Central memory CD8-positive, alpha-beta T cell (primary cell): ENCODE measurements around the gene SORCS2.

Source experiments
- ATAC-seq: fragments of 150-1000 bp; cut with Tn5 transposase; replicated peaks from 2 replicates; pipeline ENCODE4 v1.10.0; 2022; ENCODE audit warnings: mild to moderate bottlenecking, moderate FRiP score, moderate number of reproducible peaks; ENCODE audit not compliant: poor library complexity, severe bottlenecking; ENCODE audit errors: extremely low read depth
- DNase-seq, 2 donors: peaks; one replicate each; pipeline ENCODE4 v3.0.0; 2021; ENCODE audit warnings: low spot score in 2 of 2
- H3K27ac Mint-ChIP-seq: one replicate; pipeline ENCODE4 v1.8.0; 2022; ENCODE audit warnings: low read depth, mild to moderate bottlenecking, moderate library complexity, mixed read lengths
- H3K27me3 Mint-ChIP-seq: one replicate; pipeline ENCODE4 v1.8.0; 2022; ENCODE audit warnings: mixed read lengths
- H3K36me3 Mint-ChIP-seq: one replicate; pipeline ENCODE4 v1.8.0; 2022; ENCODE audit warnings: mild to moderate bottlenecking, moderate library complexity, mixed read lengths; ENCODE audit not compliant: insufficient read depth
- H3K4me1 Mint-ChIP-seq: one replicate; pipeline ENCODE4 v1.8.0; 2022; ENCODE audit warnings: mixed read lengths
- H3K4me3 Mint-ChIP-seq: one replicate; pipeline ENCODE4 v1.8.0; 2022; ENCODE audit warnings: mild to moderate bottlenecking, moderate library complexity, mixed read lengths
- H3K9me3 Mint-ChIP-seq: one replicate; pipeline ENCODE4 v1.8.0; 2022; ENCODE audit warnings: mixed read lengths

The SORCS2 gene

DNA sequence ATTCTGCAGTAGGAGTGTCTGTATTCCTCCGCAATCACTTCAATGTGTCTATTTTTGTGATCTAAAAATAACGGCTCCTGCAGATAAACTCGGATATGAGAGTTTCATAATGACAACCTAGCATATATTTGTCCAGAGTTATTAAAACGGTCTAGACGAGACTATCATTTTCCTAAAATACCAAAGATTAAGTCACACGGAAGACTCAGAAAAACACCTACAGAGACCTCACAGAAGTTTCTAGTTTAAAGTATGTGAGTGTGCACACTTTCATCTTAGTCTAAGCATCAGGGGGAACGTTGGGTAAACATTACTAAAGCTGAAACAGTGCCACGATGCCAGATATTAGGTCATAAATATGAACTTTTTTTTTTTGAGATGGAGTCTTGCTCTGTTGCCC, 590.4 kb downstream of the SORCS2 start:
- H3K36me3 Mint-ChIP-seq = peaks cover 15% of the 10 kb centered on the region
- H3K4me3 Mint-ChIP-seq = no peak overlapping the region
- peaks cover 37% of the 10 kb centered on the region for H3K4me1 Mint-ChIP-seq
- ATAC-seq (no peak), DNase-seq (no peak)
- H3K27ac Mint-ChIP-seq = no peak overlapping the region
- H3K9me3 Mint-ChIP-seq = no peaks in the 10 kb centered on the region
- no peaks in the 10 kb centered on the region for H3K27me3 Mint-ChIP-seq

DNA sequence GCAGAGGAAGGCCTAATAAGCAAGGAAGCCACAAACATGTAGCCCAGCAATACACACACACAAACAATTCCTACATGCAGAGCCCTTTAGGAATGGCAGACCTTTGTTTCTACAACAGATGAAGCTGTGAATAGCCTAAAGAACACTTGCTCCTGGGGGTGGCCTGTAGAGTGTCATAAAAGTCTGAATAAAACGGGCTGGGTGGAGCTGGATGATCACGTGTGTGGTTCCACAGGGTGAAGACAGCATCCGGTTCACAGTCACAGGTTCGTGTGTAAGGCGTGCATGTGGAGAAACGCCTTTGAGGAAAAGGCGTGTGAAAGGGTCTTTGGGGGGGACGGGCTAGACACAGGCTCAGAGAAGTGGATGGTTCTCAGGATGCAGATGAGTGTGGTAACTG, 591.2 kb downstream of the SORCS2 start:
- peak overlapping the region; percentile 10 for H3K4me3 Mint-ChIP-seq
- H3K27ac Mint-ChIP-seq = peak overlapping the region; percentile 2

DNA sequence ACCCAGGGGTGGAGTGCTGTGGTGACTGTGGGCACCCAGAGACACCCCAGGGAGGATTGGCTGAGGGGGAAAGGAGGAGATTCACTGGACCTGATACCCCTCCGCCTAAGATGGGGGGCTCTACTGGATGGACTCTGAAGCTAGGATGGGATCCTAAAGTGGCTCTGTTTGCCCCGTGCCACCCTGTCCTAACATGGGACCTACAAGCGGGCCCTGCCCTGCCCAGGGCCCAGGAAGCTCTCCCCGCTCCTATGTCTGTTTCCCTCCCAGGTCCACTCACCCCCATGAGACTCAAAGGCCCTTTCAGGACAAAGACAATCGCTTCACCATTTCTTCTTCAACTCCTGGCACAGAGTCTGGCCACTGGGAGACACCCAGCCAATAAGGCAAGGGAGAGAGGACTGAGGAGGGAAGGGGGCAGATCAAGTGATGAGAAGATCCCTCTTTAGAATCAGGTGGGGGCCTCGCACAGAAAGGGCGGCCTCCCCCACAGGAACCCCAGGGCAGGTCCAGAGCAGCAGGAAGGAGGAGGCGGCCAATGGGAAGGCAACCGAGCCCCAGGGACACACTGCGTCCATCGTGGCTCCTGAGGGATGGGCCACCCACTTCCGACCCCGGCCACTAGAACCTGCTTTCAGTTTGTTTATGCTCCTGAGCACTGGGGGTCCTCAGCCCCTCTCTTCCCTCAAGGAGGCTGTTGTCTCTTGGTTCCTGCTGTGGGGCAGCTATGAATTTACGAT, 592.0 kb downstream of the SORCS2 start:
- Mint-ChIP-seq H3K36me3 (peaks cover 12% of the 10 kb centered on the region), H3K27me3 (no peaks in the 10 kb centered on the region), H3K9me3 (no peaks in the 10 kb centered on the region), H3K4me1 (peaks cover 37% of the 10 kb centered on the region), H3K4me3 (no peak overlapping the region), H3K27ac (no peak overlapping the region)
- DNase-seq (no peak), ATAC-seq (no peak)

More for the DNA sequence above, 591.2 kb downstream of the SORCS2 start:
- no peaks in the 10 kb centered on the region for H3K27me3 Mint-ChIP-seq
- H3K36me3 Mint-ChIP-seq = peaks cover 13% of the 10 kb centered on the region
- ATAC-seq = no peak
- no peak for DNase-seq
- H3K4me1 Mint-ChIP-seq = peaks cover 37% of the 10 kb centered on the region
- H3K9me3 Mint-ChIP-seq = no peaks in the 10 kb centered on the region

DNA sequence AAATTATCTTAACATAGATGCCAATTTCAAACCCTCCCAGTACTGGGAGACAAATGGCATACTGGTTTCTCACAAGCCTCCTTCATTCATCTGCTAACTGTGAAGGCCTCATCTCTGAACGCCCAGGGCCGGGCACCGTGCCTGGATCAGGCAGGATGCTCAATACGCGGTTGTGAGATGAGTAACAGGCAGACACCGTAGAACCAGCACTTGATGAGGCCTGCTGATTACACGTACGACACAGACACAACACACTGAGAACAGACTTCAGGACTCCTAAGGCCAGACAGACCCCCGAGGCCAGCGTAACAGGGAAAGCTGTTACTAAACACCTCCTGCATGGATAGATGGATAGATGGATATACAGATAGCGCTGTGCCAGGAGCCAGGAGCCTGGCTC, 592.7 kb downstream of the SORCS2 start:
- Mint-ChIP-seq H3K36me3 (peaks cover 12% of the 10 kb centered on the region), H3K4me3 (no peak overlapping the region), H3K4me1 (peaks cover 31% of the 10 kb centered on the region), H3K9me3 (no peaks in the 10 kb centered on the region), H3K27me3 (no peaks in the 10 kb centered on the region), H3K27ac (no peak overlapping the region)
- no peak for DNase-seq
- ATAC-seq = no peak

DNA sequence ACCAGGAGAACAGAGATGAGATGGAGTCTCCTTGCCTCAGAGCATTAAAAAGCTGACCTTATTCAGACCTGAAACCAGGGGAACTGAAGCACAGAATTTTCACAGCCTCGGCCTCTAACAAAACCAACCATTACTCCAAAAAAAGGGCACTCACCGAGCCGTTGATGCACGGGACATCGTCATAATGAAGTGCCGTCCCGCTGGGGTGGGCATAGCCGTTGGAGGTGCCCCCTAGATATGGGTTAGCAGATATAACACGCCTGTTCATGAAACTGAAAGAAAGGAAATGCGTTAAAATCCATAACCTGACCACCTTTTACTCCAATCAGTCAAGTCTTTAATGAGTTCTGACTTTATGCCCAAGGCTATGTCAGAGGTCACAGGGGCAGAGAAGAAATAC, 593.7 kb downstream of the SORCS2 start:
- DNase-seq (no peak), ATAC-seq (no peak)
- H3K27ac Mint-ChIP-seq = no peak overlapping the region
- H3K4me1 Mint-ChIP-seq = peaks cover 26% of the 10 kb centered on the region
- peaks cover 5% of the 10 kb centered on the region for H3K36me3 Mint-ChIP-seq
- H3K27me3 Mint-ChIP-seq = no peaks in the 10 kb centered on the region
- no peaks in the 10 kb centered on the region for H3K9me3 Mint-ChIP-seq
- no peak overlapping the region for H3K4me3 Mint-ChIP-seq

DNA sequence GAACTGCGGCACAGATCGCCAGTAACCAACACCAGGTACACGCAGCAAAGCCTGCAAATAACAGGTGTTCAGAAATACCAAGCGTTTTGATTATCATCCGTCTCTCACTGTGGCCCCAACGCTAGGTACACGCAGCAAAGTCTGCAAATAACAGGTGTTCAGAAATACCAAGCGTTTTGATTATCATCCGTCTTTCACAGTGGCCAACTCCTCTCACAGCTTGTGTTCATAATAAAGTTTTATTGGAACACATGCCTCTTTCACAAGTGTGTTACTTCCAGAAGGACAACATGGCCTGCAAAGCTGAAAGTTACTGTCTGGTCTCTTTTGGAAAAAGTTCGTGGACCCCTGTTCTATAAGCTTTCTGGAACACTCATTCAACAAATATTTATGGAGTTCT, 594.2 kb downstream of the SORCS2 start:
- Mint-ChIP-seq H3K4me1 (peaks cover 21% of the 10 kb centered on the region), H3K9me3 (no peaks in the 10 kb centered on the region), H3K27ac (no peak overlapping the region), H3K4me3 (no peak overlapping the region), H3K36me3 (peaks cover 6% of the 10 kb centered on the region), H3K27me3 (no peaks in the 10 kb centered on the region)
- no peak for ATAC-seq
- DNase-seq = no peak

DNA sequence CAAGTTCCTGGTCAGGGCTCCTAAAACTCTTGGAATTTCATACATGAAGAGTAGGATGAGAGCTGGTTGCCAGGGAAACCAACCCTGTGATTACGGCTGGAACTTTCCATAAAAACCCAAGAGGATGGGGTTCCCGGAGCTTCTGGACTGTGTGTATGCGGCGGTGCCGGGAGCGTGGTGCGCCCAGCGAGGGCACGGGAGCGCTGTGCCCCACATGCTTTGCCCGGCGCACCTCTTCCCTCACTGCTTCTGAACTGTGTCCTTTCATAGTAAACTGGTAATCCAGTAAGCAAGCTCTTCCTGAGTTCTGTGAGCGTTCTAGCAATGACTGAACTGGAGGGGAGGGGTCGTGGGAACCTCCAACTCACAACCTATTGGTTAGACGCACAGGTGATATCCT, 594.7 kb downstream of the SORCS2 start:
- peaks cover 11% of the 10 kb centered on the region for H3K36me3 Mint-ChIP-seq
- H3K27ac Mint-ChIP-seq = no peak overlapping the region
- no peak for ATAC-seq
- H3K4me1 Mint-ChIP-seq = peaks cover 16% of the 10 kb centered on the region
- no peaks in the 10 kb centered on the region for H3K27me3 Mint-ChIP-seq
- H3K9me3 Mint-ChIP-seq = no peaks in the 10 kb centered on the region
- no peak overlapping the region for H3K4me3 Mint-ChIP-seq
- DNase-seq = no peak

DNA sequence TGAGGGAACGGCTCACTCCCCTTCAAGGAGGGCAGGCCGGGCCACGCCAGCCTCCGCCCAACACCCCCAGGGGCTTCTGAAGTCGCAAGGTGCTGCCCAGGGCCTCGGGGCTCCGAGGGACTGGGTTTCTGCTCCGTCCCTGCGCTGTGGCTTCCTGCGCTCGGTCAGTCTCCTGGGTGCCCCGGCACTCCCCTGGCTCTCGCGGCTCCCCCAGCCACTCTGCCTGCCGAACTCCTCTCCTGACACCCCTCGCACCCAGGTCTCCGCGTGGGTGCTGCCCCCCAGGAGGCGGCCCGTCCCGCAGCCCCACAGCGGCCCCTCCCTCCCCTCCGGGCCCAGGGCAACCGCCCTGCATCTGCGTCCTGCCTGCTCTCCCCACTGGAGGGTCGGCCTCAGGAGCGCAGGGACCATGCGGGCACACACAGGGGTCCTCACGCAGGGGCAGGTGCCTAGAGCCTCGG, 595.4 kb downstream of the SORCS2 start:
- H3K4me1 Mint-ChIP-seq = peaks cover 13% of the 10 kb centered on the region
- no peak for DNase-seq
- ATAC-seq = no peak
- H3K9me3 Mint-ChIP-seq = no peaks in the 10 kb centered on the region
- H3K36me3 Mint-ChIP-seq = peaks cover 16% of the 10 kb centered on the region
- H3K4me3 Mint-ChIP-seq = no peak overlapping the region
- no peaks in the 10 kb centered on the region for H3K27me3 Mint-ChIP-seq
- H3K27ac Mint-ChIP-seq = no peak overlapping the region

DNA sequence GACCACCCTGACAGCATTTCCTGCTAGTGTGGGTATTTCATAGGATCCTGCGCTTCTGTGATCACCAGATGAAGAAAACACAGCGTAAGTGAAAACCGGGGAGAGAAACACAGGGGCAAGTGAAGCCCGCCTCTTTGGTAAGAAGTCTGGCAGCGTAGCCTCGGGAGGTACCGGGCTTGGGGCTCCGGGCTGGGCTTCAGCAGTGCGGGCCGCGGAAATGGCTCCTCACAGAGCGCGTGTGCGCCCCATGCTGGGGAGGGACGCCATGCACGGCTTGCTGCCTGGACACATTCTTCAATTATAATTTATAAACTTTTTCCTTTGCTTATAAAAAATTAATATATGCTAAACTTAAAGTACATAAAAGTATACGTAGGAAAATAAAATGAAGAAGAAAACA, 595.9 kb downstream of the SORCS2 start:
- Mint-ChIP-seq H3K27me3 (no peaks in the 10 kb centered on the region), H3K36me3 (peaks cover 16% of the 10 kb centered on the region), H3K27ac (no peak overlapping the region), H3K9me3 (no peaks in the 10 kb centered on the region), H3K4me3 (no peak overlapping the region), H3K4me1 (peaks cover 13% of the 10 kb centered on the region)
- no peak for ATAC-seq
- DNase-seq = no peak

DNA sequence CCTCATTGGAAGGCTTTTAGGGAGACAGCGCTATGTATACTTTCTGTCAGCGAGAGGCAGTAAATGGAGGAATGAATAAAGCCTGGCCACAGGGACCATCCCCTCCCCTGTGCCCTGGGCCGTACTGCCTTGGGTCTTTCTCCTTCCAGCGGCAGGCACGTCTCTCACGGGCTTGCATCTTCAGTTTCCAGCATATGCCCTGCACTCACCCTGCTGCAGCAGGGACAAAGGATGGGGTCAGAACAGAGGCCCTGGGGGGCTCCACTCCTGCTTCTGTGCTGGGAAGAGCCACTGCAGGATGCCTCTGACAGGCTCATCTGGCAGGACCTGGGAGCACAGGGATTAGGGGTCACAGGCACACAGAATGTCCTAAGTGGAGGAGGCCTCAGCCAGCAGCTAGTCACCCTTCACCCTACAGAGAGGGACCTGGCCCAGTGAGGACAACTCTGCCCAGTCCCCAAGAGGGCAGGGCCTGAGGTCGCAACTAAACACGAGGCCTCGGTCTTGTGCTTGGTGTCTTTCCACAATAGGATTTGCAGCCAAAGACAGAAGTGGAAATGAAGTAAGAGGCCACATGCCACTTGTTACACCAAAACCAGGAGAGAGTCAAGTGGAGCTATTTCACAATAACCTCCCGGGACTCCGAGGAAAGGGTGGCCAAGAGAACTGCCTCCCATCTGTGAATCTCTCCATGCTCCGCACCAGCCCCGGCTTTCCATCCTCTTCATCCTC, 596.5 kb downstream of the SORCS2 start:
- H3K4me1 Mint-ChIP-seq = peaks cover 6% of the 10 kb centered on the region
- H3K4me3 Mint-ChIP-seq = no peak overlapping the region
- H3K36me3 Mint-ChIP-seq = peaks cover 19% of the 10 kb centered on the region
- no peaks in the 10 kb centered on the region for H3K27me3 Mint-ChIP-seq
- ATAC-seq (no peak), DNase-seq (no peak)
- H3K9me3 Mint-ChIP-seq = no peaks in the 10 kb centered on the region
- no peak overlapping the region for H3K27ac Mint-ChIP-seq

DNA sequence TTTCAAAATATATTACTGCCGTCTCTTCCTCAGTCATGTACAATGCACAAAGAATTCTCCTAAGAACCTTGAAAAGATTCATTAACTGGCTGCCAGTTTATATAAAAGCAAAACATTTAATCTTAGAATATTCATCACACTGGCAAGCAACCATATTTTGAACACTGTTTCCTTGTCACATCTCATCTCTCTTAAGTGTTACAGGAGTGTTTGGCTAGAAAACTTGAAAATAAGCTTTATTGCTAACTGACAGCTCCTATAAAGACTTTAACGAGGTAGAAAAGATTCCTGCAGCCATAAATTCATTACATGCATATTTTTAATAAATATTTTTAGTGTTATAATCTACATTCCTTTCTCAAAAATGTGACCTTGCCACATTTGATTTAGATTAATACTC, 597.7 kb downstream of the SORCS2 start:
- H3K27ac Mint-ChIP-seq = no peak overlapping the region
- H3K27me3 Mint-ChIP-seq = no peaks in the 10 kb centered on the region
- H3K36me3 Mint-ChIP-seq = peaks cover 19% of the 10 kb centered on the region
- H3K4me1 Mint-ChIP-seq = peaks cover 4% of the 10 kb centered on the region
- no peak overlapping the region for H3K4me3 Mint-ChIP-seq
- no peak for DNase-seq
- no peak for ATAC-seq
- H3K9me3 Mint-ChIP-seq = no peaks in the 10 kb centered on the region

DNA sequence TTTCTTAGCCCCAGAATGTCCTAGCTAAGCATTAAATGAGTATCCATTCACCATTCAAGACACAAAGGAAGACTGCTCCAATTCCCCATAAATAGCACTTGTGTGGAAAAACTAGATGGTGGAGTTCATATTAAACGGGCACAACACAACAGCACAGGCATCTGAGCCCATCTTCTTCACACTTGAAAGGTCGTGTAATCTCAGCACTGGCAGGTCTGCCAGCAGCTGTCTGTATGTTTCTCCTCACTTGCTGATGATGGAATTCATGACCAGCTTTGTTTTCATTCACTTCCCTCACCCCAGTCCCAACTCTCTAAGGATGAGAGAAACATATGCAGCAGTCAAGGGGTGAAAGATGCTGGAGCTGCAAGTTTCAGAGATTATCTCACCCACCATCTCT, 598.7 kb downstream of the SORCS2 start:
- Mint-ChIP-seq H3K9me3 (no peaks in the 10 kb centered on the region), H3K36me3 (peaks cover 17% of the 10 kb centered on the region), H3K27ac (no peak overlapping the region), H3K4me1 (no peaks in the 10 kb centered on the region), H3K27me3 (no peaks in the 10 kb centered on the region), H3K4me3 (no peak overlapping the region)
- DNase-seq (no peak), ATAC-seq (no peak)
